ENCODE results near the gene ADCY2.

Gene ADCY2

DNA sequence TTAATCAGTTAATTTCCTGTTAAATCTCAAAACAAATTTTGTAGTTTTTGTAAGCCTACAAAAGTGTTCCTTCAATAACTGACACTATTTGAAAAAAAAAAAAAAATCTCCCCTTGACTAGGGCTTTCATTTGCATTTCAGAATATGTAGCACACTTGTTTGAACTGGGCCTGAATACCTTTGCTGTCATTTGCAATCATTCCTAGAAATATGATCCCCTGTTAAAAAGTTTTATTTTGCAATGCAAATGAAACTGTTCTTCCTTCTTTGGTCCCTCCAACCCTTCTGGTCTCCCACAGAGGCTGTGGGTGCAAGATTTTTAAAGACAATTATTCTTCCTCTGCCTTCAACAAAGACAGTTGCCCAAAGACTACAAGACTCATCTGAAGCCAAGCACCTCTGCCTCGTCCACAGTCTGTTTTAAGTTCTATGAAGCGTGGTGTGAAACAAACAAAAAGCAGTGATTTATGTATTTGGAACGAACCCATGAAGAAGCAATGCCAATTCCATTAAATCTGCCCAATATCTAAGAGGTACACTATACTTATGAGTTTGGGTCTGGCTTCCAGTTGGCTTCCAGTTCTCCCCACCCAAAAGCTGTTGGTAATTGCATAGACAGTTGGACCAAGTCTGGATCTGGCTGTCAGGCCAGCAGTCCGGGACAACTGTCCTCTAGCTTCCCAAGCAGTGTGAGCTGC, 388.9 kb downstream of the ADCY2 start:
- TF ChIP-seq, protein P1, sequence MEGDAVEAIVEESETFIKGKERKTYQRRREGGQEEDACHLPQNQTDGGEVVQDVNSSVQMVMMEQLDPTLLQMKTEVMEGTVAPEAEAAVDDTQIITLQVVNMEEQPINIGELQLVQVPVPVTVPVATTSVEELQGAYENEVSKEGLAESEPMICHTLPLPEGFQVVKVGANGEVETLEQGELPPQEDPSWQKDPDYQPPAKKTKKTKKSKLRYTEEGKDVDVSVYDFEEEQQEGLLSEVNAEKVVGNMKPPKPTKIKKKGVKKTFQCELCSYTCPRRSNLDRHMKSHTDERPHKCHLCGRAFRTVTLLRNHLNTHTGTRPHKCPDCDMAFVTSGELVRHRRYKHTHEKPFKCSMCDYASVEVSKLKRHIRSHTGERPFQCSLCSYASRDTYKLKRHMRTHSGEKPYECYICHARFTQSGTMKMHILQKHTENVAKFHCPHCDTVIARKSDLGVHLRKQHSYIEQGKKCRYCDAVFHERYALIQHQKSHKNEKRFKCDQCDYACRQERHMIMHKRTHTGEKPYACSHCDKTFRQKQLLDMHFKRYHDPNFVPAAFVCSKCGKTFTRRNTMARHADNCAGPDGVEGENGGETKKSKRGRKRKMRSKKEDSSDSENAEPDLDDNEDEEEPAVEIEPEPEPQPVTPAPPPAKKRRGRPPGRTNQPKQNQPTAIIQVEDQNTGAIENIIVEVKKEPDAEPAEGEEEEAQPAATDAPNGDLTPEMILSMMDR (conservative IDR thresholded peaks at IDR 0.05; ENCODE audit: low read length) = no peak
- no peak for DNase-seq (ENCODE audit: low read depth)
- H3K4me3 ChIP-seq (ENCODE audit: low read length) = no peak overlapping the region

DNA sequence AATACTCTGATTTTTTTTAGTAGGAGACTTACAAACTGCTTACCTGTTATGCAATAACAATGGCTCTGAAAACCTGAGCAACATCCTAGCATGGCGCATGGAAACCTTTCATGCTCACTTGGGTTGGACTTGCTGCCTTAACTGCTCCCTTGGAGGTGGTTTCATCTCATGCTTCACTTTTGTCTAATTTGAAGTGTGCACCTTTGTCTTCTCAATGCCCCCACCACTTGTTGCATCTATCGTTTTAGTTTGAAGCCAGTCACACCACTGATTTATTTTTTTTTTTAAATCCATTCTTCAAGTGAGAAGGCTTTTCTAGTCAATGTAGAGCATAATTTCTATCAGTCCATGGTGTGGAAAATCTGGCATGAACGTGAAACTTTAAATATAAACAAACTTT, 391.8 kb downstream of the ADCY2 start:
- no peak for DNase-seq (ENCODE audit: low read depth)
- H3K4me3 ChIP-seq (ENCODE audit: low read length) = no peak overlapping the region
- TF ChIP-seq, protein P1 (conservative IDR thresholded peaks at IDR 0.05; ENCODE audit: low read length) = no peak

DNA sequence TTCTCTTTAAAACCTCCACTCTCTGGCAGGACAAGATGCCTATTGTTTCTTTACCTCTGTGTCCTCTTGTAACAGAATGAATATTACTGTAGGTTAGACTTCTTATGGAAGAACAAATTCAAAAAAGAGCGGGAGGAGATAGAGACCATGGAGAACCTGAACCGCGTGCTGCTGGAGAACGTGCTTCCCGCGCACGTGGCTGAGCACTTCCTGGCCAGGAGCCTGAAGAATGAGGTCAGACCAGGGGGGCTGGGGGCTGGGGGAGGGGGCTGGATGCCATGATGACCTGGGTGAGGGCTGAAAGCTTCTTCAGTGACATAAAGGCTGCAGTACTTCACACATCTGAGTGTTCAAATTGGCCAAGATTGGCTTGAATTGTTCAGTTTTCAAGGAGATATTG, 393.6 kb downstream of the ADCY2 start:
- no peak for DNase-seq (ENCODE audit: low read depth)

DNA sequence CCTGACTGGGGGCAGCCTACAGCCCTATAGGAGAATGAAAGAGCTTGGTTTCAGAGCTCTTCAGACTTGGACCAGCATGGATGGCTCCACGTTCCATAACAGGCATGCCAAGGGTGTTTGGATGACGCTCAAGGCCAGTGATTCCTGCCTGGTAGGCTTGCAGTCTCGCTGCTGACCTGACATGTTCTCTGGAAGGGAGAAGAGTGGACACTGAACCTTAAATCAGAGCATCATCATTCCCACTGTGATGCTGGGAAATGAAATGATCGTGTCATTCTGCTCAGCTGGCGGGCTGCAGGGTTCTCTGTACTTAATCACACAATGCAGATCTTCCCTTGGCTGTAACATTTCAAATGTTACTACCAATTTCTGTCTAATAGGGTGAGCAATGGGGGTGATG, 398.0 kb downstream of the ADCY2 start:
- DNase-seq (ENCODE audit: low read depth) = no peak
- no peak overlapping the region for H3K4me3 ChIP-seq (ENCODE audit: low read length)
- TF ChIP-seq, protein P1 (conservative IDR thresholded peaks at IDR 0.05; ENCODE audit: low read length) = no peak

More for the DNA sequence above, 393.6 kb downstream of the ADCY2 start:
- no peak overlapping the region for H3K4me3 ChIP-seq (ENCODE audit: low read length)
- TF ChIP-seq, protein P1 (conservative IDR thresholded peaks at IDR 0.05; ENCODE audit: low read length) = no peak

DNA sequence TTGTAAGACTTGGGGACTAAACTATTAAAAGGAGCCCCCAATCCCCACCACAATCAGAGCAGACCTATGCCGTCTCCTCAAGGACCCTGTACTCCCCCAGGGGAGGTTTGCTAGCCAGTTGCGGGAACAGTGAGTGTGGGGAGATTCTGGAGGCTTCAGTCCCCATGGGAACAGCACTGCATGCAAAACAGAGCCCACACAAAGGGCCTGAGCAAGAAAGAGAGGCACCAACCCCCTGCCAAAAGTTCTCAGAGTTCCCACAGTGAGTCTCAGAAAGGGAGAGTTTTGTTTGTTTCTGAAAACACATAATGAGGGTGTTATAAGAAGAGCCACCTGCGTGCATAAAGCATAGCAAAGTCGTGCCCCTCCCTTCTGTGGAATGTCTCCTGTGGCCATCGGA, 398.4 kb downstream of the ADCY2 start:
- TF ChIP-seq, protein P1 (conservative IDR thresholded peaks at IDR 0.05; ENCODE audit: low read length) = no peak
- H3K4me3 ChIP-seq (ENCODE audit: low read length) = no peak overlapping the region
- DNase-seq (ENCODE audit: low read depth) = no peak

DNA sequence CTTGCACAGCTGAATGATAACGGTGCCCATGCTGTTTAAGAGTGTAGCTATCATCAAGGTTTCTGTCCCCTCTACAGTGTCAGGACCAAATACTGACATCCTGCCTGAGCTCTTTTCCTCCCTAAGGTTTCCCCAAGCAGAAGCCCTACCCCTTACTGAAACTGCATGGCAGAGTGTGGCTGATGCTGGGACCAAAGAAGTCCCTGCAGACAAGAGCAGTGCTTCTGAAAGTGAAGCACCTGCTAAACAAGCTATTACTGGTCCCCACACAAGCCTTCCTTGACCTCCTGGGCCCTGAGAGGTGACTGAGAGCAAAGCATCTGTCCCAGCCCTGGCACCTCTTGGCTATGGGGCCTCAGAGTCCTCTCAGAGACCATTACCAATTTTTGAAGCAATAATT, 398.9 kb downstream of the ADCY2 start:
- no peak overlapping the region for H3K4me3 ChIP-seq (ENCODE audit: low read length)
- DNase-seq (ENCODE audit: low read depth) = no peak
- TF ChIP-seq, protein P1 (conservative IDR thresholded peaks at IDR 0.05; ENCODE audit: low read length) = no peak

DNA sequence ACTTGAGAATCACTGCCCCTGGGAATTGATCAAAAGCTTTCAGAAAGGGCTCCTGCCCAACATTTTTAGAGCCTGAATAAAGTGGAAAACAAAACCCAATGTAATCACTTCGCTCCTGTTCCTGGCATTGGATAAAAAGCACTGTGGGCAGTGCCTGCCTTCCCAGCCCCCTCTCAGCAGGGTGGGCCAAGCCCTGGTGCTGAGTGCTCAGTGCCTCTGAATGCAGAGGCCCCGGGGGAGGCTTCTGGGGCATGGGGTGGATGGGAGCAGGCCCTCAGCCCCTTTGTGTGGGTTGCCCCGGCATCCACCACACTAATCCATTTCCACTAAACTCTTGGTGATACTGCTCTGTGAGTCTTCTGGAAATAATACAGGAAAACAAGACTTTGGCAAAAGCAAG, 399.4 kb downstream of the ADCY2 start:
- TF ChIP-seq, protein P1 (conservative IDR thresholded peaks at IDR 0.05; ENCODE audit: low read length) = no peak
- DNase-seq (ENCODE audit: low read depth) = no peak
- H3K4me3 ChIP-seq (ENCODE audit: low read length) = no peak overlapping the region
